Lung microvascular endothelial cell (primary cell): ENCODE measurements around the gene MTMR12. TPM values are rescaled to one million over a fixed set of nuclear protein-coding genes. Genes with fewer than 3 reads are reported as not detected.
A peak's percentile ranks its signal among the peaks of the same experiment; 100 is the strongest.

Experiments used
- DNase-seq, 2 donors: peaks; one replicate each; pipeline versions ENCODE4 v3.0.0 to v3.0.0-alpha.2; 2010; ENCODE audit warnings: low read depth in 2 of 2
- total RNA-seq: library from RNA; depleted of rRNA; stranded (reverse); fragments of >200 nt; gene quantifications from 2 replicates; pipeline ENCODE4 v1.2.1, GENCODE V29; 2014

The MTMR12 gene
- total RNA-seq, 1 donor from 2014 or later: 26.8 TPM

- no peak for DNase-seq
Measured at GRCh38 chr5:32197032-32197431, 115.7 kb downstream of the MTMR12 start.

- DNase-seq: no peak
Measured at GRCh38 chr5:32195265-32195664, 117.5 kb downstream of the MTMR12 start.

- peak; percentile 74 to 98 for DNase-seq
Measured at GRCh38 chr5:32193591-32193990, 119.1 kb downstream of the MTMR12 start.

- no peak for DNase-seq
Measured at GRCh38 chr5:32190095-32190494, 122.6 kb downstream of the MTMR12 start.

GRCh38 chr5:32187675-32188074, 125.1 kb downstream of the MTMR12 start:
- DNase-seq: no peak

GRCh38 chr5:32182463-32183063, 130.2 kb downstream of the MTMR12 start:
- no peak for DNase-seq

Other genes with a start within 250 kb of the MTMR12 start
- 37.3 and 50.0 TPM in 2 replicates for gene GOLPH3, start 138.6 kb downstream of the MTMR12 start, total RNA-seq
- 36.8 and 63.1 TPM in 2 replicates for gene ZFR, start 131.8 kb upstream of the MTMR12 start, total RNA-seq